ENCODE measurements around the gene COPB2. TPM values are rescaled to one million over a fixed set of nuclear protein-coding genes. Genes with fewer than 3 reads are reported as not detected.
"Not testable (repeated sequence)": the region's sequence is repeated elsewhere in the genome, so short reads cannot be mapped to it uniquely, and the experiment has no call there.

COPB2 gene
- total RNA-seq, 2 donors from 2014 or later: 85.2 to 105 TPM

- H3K36me3 Mint-ChIP-seq (ENCODE audit: insufficient read depth in 2 of 2): peaks cover 19 to 23% of the 10 kb centered on the region in 2 donors
- H3K4me3 Mint-ChIP-seq: no peak overlapping the region
- ATAC-seq (replicated peaks in 1 of 2): no peak
- no peak overlapping the region for H3K27ac Mint-ChIP-seq
- DNase-seq: no peak
- peaks cover 20 to 37% of the 10 kb centered on the region in 2 donors for H3K9me3 Mint-ChIP-seq
- H3K27me3 Mint-ChIP-seq (ENCODE audit: low read depth): no peaks in the 10 kb centered on the region
- no peaks in the 10 kb centered on the region for H3K4me1 Mint-ChIP-seq (ENCODE audit: low read depth)
Observed at GRCh38 chr3:139414608-139415224, 25.3 kb upstream of the COPB2 start.

- not testable (repeated sequence) for H3K27me3 Mint-ChIP-seq (ENCODE audit: low read depth); H3K4me1 Mint-ChIP-seq (ENCODE audit: low read depth); DNase-seq; H3K27ac Mint-ChIP-seq; ATAC-seq (replicated peaks in 1 of 2); H3K4me3 Mint-ChIP-seq
- Mint-ChIP-seq H3K9me3 (peaks cover 22 to 44% of the 10 kb centered on the region in 2 donors), H3K36me3 (ENCODE audit: insufficient read depth in 2 of 2) (peaks cover 22 to 23% of the 10 kb centered on the region in 2 donors)
Observed at GRCh38 chr3:139412891-139413290, 23.4 kb upstream of the COPB2 start.

- ATAC-seq (replicated peaks in 1 of 2); DNase-seq; H3K4me3 Mint-ChIP-seq; H3K27me3 Mint-ChIP-seq (ENCODE audit: low read depth); H3K4me1 Mint-ChIP-seq (ENCODE audit: low read depth); H3K27ac Mint-ChIP-seq: not testable (repeated sequence)
- H3K36me3 Mint-ChIP-seq (ENCODE audit: insufficient read depth in 2 of 2): peaks cover 13 to 20% of the 10 kb centered on the region in 2 donors
- H3K9me3 Mint-ChIP-seq: peaks cover 8 to 17% of the 10 kb centered on the region in 2 donors
Observed at GRCh38 chr3:139401155-139401554, 11.7 kb upstream of the COPB2 start.

GRCh38 chr3:139396707-139397106 lies 7.3 kb upstream of the COPB2 start:
- peaks cover 4% of the 10 kb centered on the region for H3K4me1 Mint-ChIP-seq (ENCODE audit: low read depth)
- no peaks in the 10 kb centered on the region for H3K27me3 Mint-ChIP-seq (ENCODE audit: low read depth)
- H3K9me3 Mint-ChIP-seq: peaks cover 0 to 2% of the 10 kb centered on the region in 2 donors
- no peak overlapping the region for H3K27ac Mint-ChIP-seq
- peaks cover 0 to 3% of the 10 kb centered on the region in 2 donors for H3K36me3 Mint-ChIP-seq (ENCODE audit: insufficient read depth in 2 of 2)
- DNase-seq (no peak), ATAC-seq (replicated peaks in 1 of 2) (no peak)
- H3K4me3 Mint-ChIP-seq: no peak overlapping the region

- Mint-ChIP-seq H3K4me3 (no peak overlapping the region), H3K27me3 (ENCODE audit: low read depth) (no peaks in the 10 kb centered on the region), H3K27ac (no peak overlapping the region), H3K4me1 (ENCODE audit: low read depth) (peaks cover 13% of the 10 kb centered on the region), H3K36me3 (ENCODE audit: insufficient read depth in 2 of 2) (peaks cover 0 to 2% of the 10 kb centered on the region in 2 donors), H3K9me3 (no peaks in the 10 kb centered on the region)
- ATAC-seq (replicated peaks in 1 of 2) (no peak), DNase-seq (no peak)
Observed at GRCh38 chr3:139394116-139394515, 4.7 kb upstream of the COPB2 start.

- Mint-ChIP-seq H3K27ac (peak overlapping the region; percentile 90), H3K4me3 (peak overlapping the region; percentile 85 to 89), H3K36me3 (ENCODE audit: insufficient read depth in 2 of 2) (peaks cover 4% of the 10 kb centered on the region in 2 donors), H3K9me3 (no peaks in the 10 kb centered on the region), H3K4me1 (ENCODE audit: low read depth) (peaks cover 47% of the 10 kb centered on the region), H3K27me3 (ENCODE audit: low read depth) (no peaks in the 10 kb centered on the region)
- ATAC-seq (replicated peaks in 1 of 2) (peak in 1 of 2 donors; percentile 17), DNase-seq (peak in 1 of 2 donors; percentile 25)
Observed at GRCh38 chr3:139388821-139389551, 461 bp downstream of the COPB2 start.

GRCh38 chr3:139388077-139388476 lies 1.4 kb downstream of the COPB2 start:
- H3K4me3 Mint-ChIP-seq: peak overlapping the region; percentile 85
- no peaks in the 10 kb centered on the region for H3K27me3 Mint-ChIP-seq (ENCODE audit: low read depth)
- H3K27ac Mint-ChIP-seq: peak overlapping the region; percentile 90
- no peak for ATAC-seq (replicated peaks in 1 of 2)
- H3K36me3 Mint-ChIP-seq (ENCODE audit: insufficient read depth in 2 of 2): peaks cover 4% of the 10 kb centered on the region in 2 donors
- no peaks in the 10 kb centered on the region for H3K9me3 Mint-ChIP-seq
- H3K4me1 Mint-ChIP-seq (ENCODE audit: low read depth): peaks cover 43% of the 10 kb centered on the region
- no peak for DNase-seq

- not testable (repeated sequence) for H3K27me3 Mint-ChIP-seq (ENCODE audit: low read depth); DNase-seq; H3K4me3 Mint-ChIP-seq; H3K9me3 Mint-ChIP-seq; ATAC-seq (replicated peaks in 1 of 2)
- Mint-ChIP-seq H3K4me1 (ENCODE audit: low read depth) (peaks cover 49% of the 10 kb centered on the region), H3K36me3 (ENCODE audit: insufficient read depth in 2 of 2) (peaks cover 5 to 23% of the 10 kb centered on the region in 2 donors), H3K27ac (peak overlapping the region; percentile 39)
Observed at GRCh38 chr3:139382291-139382690, 7.2 kb downstream of the COPB2 start.

- H3K9me3 Mint-ChIP-seq: no peaks in the 10 kb centered on the region
- DNase-seq (no peak), ATAC-seq (replicated peaks in 1 of 2) (no peak)
- H3K4me3 Mint-ChIP-seq: peak overlapping the region in 1 of 2 donors; percentile 21
- no peaks in the 10 kb centered on the region for H3K27me3 Mint-ChIP-seq (ENCODE audit: low read depth)
- H3K27ac Mint-ChIP-seq: peak overlapping the region; percentile 59
- peaks cover 32% of the 10 kb centered on the region for H3K4me1 Mint-ChIP-seq (ENCODE audit: low read depth)
- H3K36me3 Mint-ChIP-seq (ENCODE audit: insufficient read depth in 2 of 2): peaks cover 7 to 24% of the 10 kb centered on the region in 2 donors
Observed at GRCh38 chr3:139380575-139380974, 8.9 kb downstream of the COPB2 start.

GRCh38 chr3:139378587-139379241 lies 10.7 kb downstream of the COPB2 start:
- Mint-ChIP-seq H3K27me3 (ENCODE audit: low read depth) (no peaks in the 10 kb centered on the region), H3K27ac (no peak overlapping the region), H3K4me3 (no peak overlapping the region), H3K9me3 (no peaks in the 10 kb centered on the region), H3K36me3 (ENCODE audit: insufficient read depth in 2 of 2) (peaks cover 9 to 34% of the 10 kb centered on the region in 2 donors), H3K4me1 (ENCODE audit: low read depth) (peaks cover 31% of the 10 kb centered on the region)
- DNase-seq (no peak), ATAC-seq (replicated peaks in 1 of 2) (no peak)

GRCh38 chr3:139377378-139377777 lies 12.1 kb downstream of the COPB2 start:
- DNase-seq: no peak
- no peaks in the 10 kb centered on the region for H3K9me3 Mint-ChIP-seq
- ATAC-seq (replicated peaks in 1 of 2): no peak

GRCh38 chr3:139374099-139374498 lies 15.3 kb downstream of the COPB2 start:
- DNase-seq (no peak), ATAC-seq (replicated peaks in 1 of 2) (no peak)
- Mint-ChIP-seq H3K4me3 (no peak overlapping the region), H3K27ac (no peak overlapping the region), H3K36me3 (ENCODE audit: insufficient read depth in 2 of 2) (peaks cover 15 to 35% of the 10 kb centered on the region in 2 donors), H3K4me1 (ENCODE audit: low read depth) (peaks cover under 1% of the 10 kb centered on the region), H3K9me3 (no peaks in the 10 kb centered on the region), H3K27me3 (ENCODE audit: low read depth) (no peaks in the 10 kb centered on the region)

More at GRCh38 chr3:139377378-139377777, 12.1 kb downstream of the COPB2 start:
- Mint-ChIP-seq H3K36me3 (ENCODE audit: insufficient read depth in 2 of 2) (peaks cover 12 to 36% of the 10 kb centered on the region in 2 donors), H3K4me3 (no peak overlapping the region), H3K27ac (peak overlapping the region; percentile 27), H3K27me3 (ENCODE audit: low read depth) (no peaks in the 10 kb centered on the region), H3K4me1 (ENCODE audit: low read depth) (peaks cover 28% of the 10 kb centered on the region)

GRCh38 chr3:139364549-139364948 lies 24.9 kb downstream of the COPB2 start:
- no peaks in the 10 kb centered on the region for H3K27me3 Mint-ChIP-seq (ENCODE audit: low read depth)
- peaks cover 24% of the 10 kb centered on the region for H3K4me1 Mint-ChIP-seq (ENCODE audit: low read depth)
- H3K4me3 Mint-ChIP-seq: no peak overlapping the region
- DNase-seq (no peak), ATAC-seq (replicated peaks in 1 of 2) (no peak)
- peak overlapping the region; percentile 13 for H3K27ac Mint-ChIP-seq
- H3K9me3 Mint-ChIP-seq: no peaks in the 10 kb centered on the region
- H3K36me3 Mint-ChIP-seq (ENCODE audit: insufficient read depth in 2 of 2): peaks cover 6 to 48% of the 10 kb centered on the region in 2 donors

All from activated T-cell treated with anti-CD3 and anti-CD28 coated beads, Interleukin-2, amount 50 U/mL, for 72 hours (primary cell).